ENCODE data around the gene AHNAK. TPM values are rescaled to one million over a fixed set of nuclear protein-coding genes. Genes with fewer than 3 reads are reported as not detected.

AHNAK gene
- total and polyA plus RNA-seq, 2 of the 8 experiments (the other 6 are each of a cell fraction or from before 2014, with no cell fraction given), result 2.0 to 5.8 TPM

DNA sequence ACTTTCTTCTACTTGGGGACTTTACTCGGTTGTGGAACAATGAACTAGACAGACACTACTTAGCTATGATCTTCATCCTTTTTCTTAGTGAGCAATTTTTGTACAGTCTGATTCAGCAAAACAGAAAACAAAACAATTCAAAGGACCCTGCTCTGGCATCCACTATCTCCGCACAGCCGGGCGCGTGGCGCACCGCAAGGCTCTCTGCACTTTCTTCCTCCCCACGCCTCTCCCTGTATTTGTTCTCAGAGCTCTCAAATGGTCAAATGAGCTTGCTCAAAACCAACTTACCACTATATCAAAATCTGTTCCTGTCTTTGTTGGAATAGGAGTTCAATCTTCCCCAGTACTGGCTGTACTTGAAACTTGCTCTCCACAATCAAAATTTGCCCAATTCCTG is 19.6 kb upstream of the AHNAK start:
- no peak overlapping the region for H2BK12ac ChIP-seq (ENCODE audit: low read depth, low read length)
- H2BK15ac ChIP-seq (ENCODE audit: low read length), result no peak overlapping the region
- no peak overlapping the region for H2BK5ac ChIP-seq (ENCODE audit: low read depth, low read length)
- peaks cover 18 to 36% of the 10 kb centered on the region in 2 experiments for H4K20me1 ChIP-seq (replicated peaks in 1 of 2; ENCODE audit: control insufficient read depth in 1 of 2, insufficient read depth in 2 of 2, low read length in 2 of 2)
- FAIRE-seq (no peak), DNase-seq (ENCODE audit: low read depth in 1 of 2, low spot score in 2 of 2) (no peak)
- no peak overlapping the region for H3K4ac ChIP-seq (replicated peaks; ENCODE audit: insufficient read length, low read depth, low read length)
- no peaks in the 10 kb centered on the region for H3K23me2 ChIP-seq (ENCODE audit: low read depth, low read length)
- no peak overlapping the region for H2BK20ac ChIP-seq (ENCODE audit: low read length)
- H3K4me2 ChIP-seq (ENCODE audit: insufficient read depth in 1 of 2, low read depth in 2 of 2, low read length in 2 of 2), result no peak overlapping the region
- no peaks in the 10 kb centered on the region; the same call in 1 of the 2 replicates for H3K79me1 ChIP-seq (ENCODE audit: low read depth, low read length)
- H2AFZ ChIP-seq (ENCODE audit: low read length), result no peak overlapping the region
- H3K27ac ChIP-seq (ENCODE audit: low read depth, low read length), result no peak overlapping the region
- H3K56ac ChIP-seq (replicated peaks; ENCODE audit: insufficient read length, low read depth, low read length), result no peak overlapping the region
- H4K91ac ChIP-seq (replicated peaks; ENCODE audit: insufficient read length, low read length), result no peak overlapping the region
- no peak overlapping the region for H3K18ac ChIP-seq (ENCODE audit: extremely low read depth, low read length)
- TF ChIP-seq SIX5 (IDR thresholded peaks at IDR 0.05; ENCODE audit: low read depth, low read length), result no peak
- no peak for TF ChIP-seq NRF1 (IDR thresholded peaks at IDR 0.05; ENCODE audit: low read depth, low read length)
- TF ChIP-seq, protein P1, sequence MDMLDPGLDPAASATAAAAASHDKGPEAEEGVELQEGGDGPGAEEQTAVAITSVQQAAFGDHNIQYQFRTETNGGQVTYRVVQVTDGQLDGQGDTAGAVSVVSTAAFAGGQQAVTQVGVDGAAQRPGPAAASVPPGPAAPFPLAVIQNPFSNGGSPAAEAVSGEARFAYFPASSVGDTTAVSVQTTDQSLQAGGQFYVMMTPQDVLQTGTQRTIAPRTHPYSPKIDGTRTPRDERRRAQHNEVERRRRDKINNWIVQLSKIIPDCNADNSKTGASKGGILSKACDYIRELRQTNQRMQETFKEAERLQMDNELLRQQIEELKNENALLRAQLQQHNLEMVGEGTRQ (IDR thresholded peaks at IDR 0.05; ENCODE audit: low read length), result no peak
- TF ChIP-seq, protein P2, sequence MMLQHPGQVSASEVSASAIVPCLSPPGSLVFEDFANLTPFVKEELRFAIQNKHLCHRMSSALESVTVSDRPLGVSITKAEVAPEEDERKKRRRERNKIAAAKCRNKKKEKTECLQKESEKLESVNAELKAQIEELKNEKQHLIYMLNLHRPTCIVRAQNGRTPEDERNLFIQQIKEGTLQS (IDR thresholded peaks at IDR 0.05; ENCODE audit: insufficient read depth, low read depth, low read length), result no peak
- TF ChIP-seq SP2 (IDR thresholded peaks at IDR 0.05; ENCODE audit: low read length), result no peak
- TF ChIP-seq CBX8 (IDR thresholded peaks at IDR 0.05; ENCODE audit: borderline replicate concordance, low read depth, low read length), result no peak
- no peak for TF ChIP-seq POLR2AphosphoS5 (IDR thresholded peaks at IDR 0.05; ENCODE audit: low read depth, low read length)
- TF ChIP-seq EP300 (IDR thresholded peaks at IDR 0.05; ENCODE audit: borderline replicate concordance in 1 of 2, low read depth in 2 of 2, low read length in 2 of 2), result no peak
- no peak for TF ChIP-seq YY1 (IDR thresholded peaks at IDR 0.05; ENCODE audit: low read depth, low read length)
- TF ChIP-seq GABPA (IDR thresholded peaks at IDR 0.05; ENCODE audit: borderline replicate concordance, insufficient read depth, low read length), result no peak
- no peak for TF ChIP-seq SAP30 (IDR thresholded peaks at IDR 0.05; ENCODE audit: insufficient read depth, insufficient replicate concordance, low read length)
- no peak overlapping the region for H4K8ac ChIP-seq (ENCODE audit: extremely low read depth, insufficient read depth, low read length)
- H3K36me3 ChIP-seq (ENCODE audit: control insufficient read depth in 2 of 4, insufficient read depth in 4 of 4, low read length in 3 of 4), result peaks cover 43 to 84% (median 66%) of the 10 kb centered on the region in 4 experiments
- no peak overlapping the region for H3K9ac ChIP-seq (replicated peaks in 1 of 4; ENCODE audit: extremely low read depth in 1 of 4, low read depth in 3 of 4, low read length in 3 of 4)
- no peak overlapping the region for H4K5ac ChIP-seq (ENCODE audit: insufficient read length, low read depth, low read length)
- CTCF ChIA-PET (ENCODE audit: partially characterized antibody), result interaction anchor here (0.6 to 3.2 kb wide), 10 partner anchors 21 to 185 kb away, joined by 3 to 17 read pairs (median 4); partner anchors contain the start of gene TUT1
- H3K4me3 ChIP-seq (ENCODE audit: extremely low read depth in 1 of 4, insufficient read depth in 2 of 4, low read depth in 3 of 4, low read length in 4 of 4), result no peak overlapping the region
- H3K9me3 ChIP-seq (ENCODE audit: insufficient read depth in 2 of 2, low read depth in 1 of 2, low read length in 1 of 2), result no peaks in the 10 kb centered on the region
- 98% methylated on average over 8 of the region's 8 CpGs; no CpG with 5 or more reads in 1 of the 2 experiments for WGBS, 2 experiments (ENCODE audit: extremely low coverage in 1 of 2, insufficient coverage in 1 of 2, insufficient read length in 1 of 2, insufficient replicate concordance in 2 of 2, low coverage in 1 of 2, low lambda C conversion rate in 2 of 2, missing lambda C conversion rate in 1 of 2)
- POLR2A ChIA-PET (ENCODE audit: partially characterized antibody), result interaction anchor here (0.6 to 20.7 kb wide), 8 partner anchors 3 to 179 kb away, joined by 3 to 336 read pairs (median 4); partner anchors contain the start of genes EEF1G and TUT1
- H3K23ac ChIP-seq (ENCODE audit: insufficient read length), result no peak overlapping the region
- H3K4me1 ChIP-seq (replicated peaks in 1 of 4; ENCODE audit: control insufficient read depth in 3 of 4, insufficient read depth in 4 of 4, low read length in 3 of 4), result peaks cover 0 to 6% (median 1%) of the 10 kb centered on the region in 4 experiments; a peak in 2 of 7 replicates
- peaks cover 0 to 52% of the 10 kb centered on the region in 2 experiments; a peak in 2 of 4 replicates for H3K79me2 ChIP-seq (ENCODE audit: control insufficient read depth in 1 of 2, insufficient read depth in 2 of 2, low read length in 2 of 2)
- no peak overlapping the region for H2AK5ac ChIP-seq (ENCODE audit: low read depth, low read length)
- no peak overlapping the region for H2BK120ac ChIP-seq (replicated peaks; ENCODE audit: low read depth, low read length)
- no peaks in the 10 kb centered on the region for H3K27me3 ChIP-seq (replicated peaks in 1 of 4; ENCODE audit: control insufficient read depth in 3 of 4, extremely low read depth in 1 of 4, insufficient read depth in 3 of 4, low read length in 3 of 4)
- no peak overlapping the region for H3K14ac ChIP-seq (ENCODE audit: insufficient read length)
